K562 (cell line): ENCODE measurements around the gene RCN2. TPM values are rescaled to one million over a fixed set of nuclear protein-coding genes. Genes with fewer than 3 reads are reported as not detected.

Experiments used
- ATAC-seq: fragments of 200-7000 bp; cut with Tn5 transposase; 3 replicates; pipeline ENCODE4 v1.9.1; 2020; ENCODE audit warnings: moderate library complexity
- BruUV-seq: library from RNA; stranded (reverse); fragments of 400-500 nt; replicated peaks from 2 replicates; lab custom pipeline; 2021; lab: Mats Ljungman, UMichigan
- CTCF ChIA-PET: fragments of 300-600 bp; formaldehyde crosslinking; extraction: SDS; loops from one replicate; lab custom pipeline; 2021; ENCODE audit warnings: low intra/inter-chr PET ratio; lab: Yijun Ruan, JAX
- POLR2A ChIA-PET: fragments of 300-600, 350-650 bp; sonication (Branson Sonifier 250); formaldehyde crosslinking; extraction: SDS; loops from one replicate; lab custom pipeline; 2021; ENCODE audit warnings: antibody characterized with exemption, inconsistent platforms; lab: Yijun Ruan, JAX
- DNase-seq, 4 experiments: peaks; one replicate each; pipeline versions ENCODE4 v3.0.0 to v3.0.0-alpha.2; 2011 to 2018; ENCODE audit warnings: low spot score in 3 of 4, mixed read lengths in 3 of 4; ENCODE audit errors: extremely low read depth in 1 of 4
- FAIRE-seq: peaks from 2 replicates; lab custom pipeline; 2011; peaks lifted over from hg19 to GRCh38; lab: Jason Lieb, UNC
- H2AFZ ChIP-seq: 2 replicates; pipeline ENCODE4 v1.6.0; 2011; ENCODE audit warnings: low read depth, low read length, control low read depth, inconsistent platforms
- H3K27ac ChIP-seq: fragments of 200-600 bp; 3 replicates; pipeline ENCODE4 v1.8.0; 2011; ENCODE audit warnings: low read depth, mild to moderate bottlenecking, control low read depth, inconsistent platforms, low read length, moderate library complexity, mixed read lengths; ENCODE audit errors: extremely low read depth
- H3K27me3 ChIP-seq, 2 experiments: fragments of 300-600 bp in 1 of 2; 2 replicates in 1 of 2; 3 replicates in 1 of 2; pipeline versions ENCODE4 v1.6.0 to v1.8.0; 2011; ENCODE audit warnings: inconsistent platforms in 2 of 2, low read length in 2 of 2, mild to moderate bottlenecking in 1 of 2, mixed read lengths in 1 of 2, moderate library complexity in 1 of 2; ENCODE audit not compliant: control insufficient read depth in 2 of 2, insufficient read depth in 2 of 2
- H3K36me3 ChIP-seq: fragments of 300-600 bp; 3 replicates; pipeline ENCODE4 v1.8.0; 2011; ENCODE audit warnings: mild to moderate bottlenecking, low read length, inconsistent platforms; ENCODE audit not compliant: control insufficient read depth, insufficient read depth
- H3K4me1 ChIP-seq, 2 experiments: fragments of 200-600 bp in 1 of 2; replicated peaks in 1 of 2; 2 replicates in 1 of 2; 3 replicates in 1 of 2; pipeline versions ENCODE4 v1.5.1 to v1.8.0; 2011; ENCODE audit warnings: inconsistent platforms in 2 of 2, low read length in 2 of 2, mild to moderate bottlenecking in 1 of 2, mixed read lengths in 1 of 2, moderate library complexity in 1 of 2; ENCODE audit not compliant: control insufficient read depth in 2 of 2, insufficient read depth in 2 of 2
- H3K4me2 ChIP-seq: 2 replicates; pipeline ENCODE4 v1.6.1; 2011; ENCODE audit warnings: low read length, control low read depth, inconsistent platforms, mixed read lengths; ENCODE audit not compliant: insufficient read depth
- H3K4me3 ChIP-seq: fragments of 200-600 bp; sonication (generic), shearing (Covaris generic); 2 replicates; pipeline ENCODE4 v1.5.1; 2016; ENCODE audit warnings: control low read depth, inconsistent platforms
- H3K79me2 ChIP-seq: fragments of 200-600 bp; 3 replicates; pipeline ENCODE4 v1.8.0; 2011; ENCODE audit warnings: low read length, inconsistent platforms; ENCODE audit not compliant: control insufficient read depth, insufficient read depth
- H3K9ac ChIP-seq, 2 experiments: 2 replicates each; pipeline versions ENCODE4 v1.6.0 to v1.6.1; 2011; ENCODE audit warnings: low read depth in 2 of 2, low read length in 2 of 2, control low read depth in 1 of 2, inconsistent platforms in 1 of 2, mild to moderate bottlenecking in 1 of 2, mixed read lengths in 1 of 2; ENCODE audit not compliant: insufficient read depth in 1 of 2
- H3K9me1 ChIP-seq: one replicate; pipeline ENCODE4 v1.6.0; 2011; ENCODE audit warnings: inconsistent platforms, mild to moderate bottlenecking, low read length, moderate library complexity; ENCODE audit not compliant: control insufficient read depth, insufficient read depth
- H3K9me3 ChIP-seq: replicated peaks from 2 replicates; pipeline ENCODE4 v1.5.1; 2011; ENCODE audit warnings: low read depth, low read length, inconsistent platforms; ENCODE audit not compliant: control insufficient read depth, insufficient read depth
- H4K20me1 ChIP-seq: replicated peaks from 2 replicates; pipeline ENCODE4 v1.6.1; 2011; ENCODE audit warnings: low read length, inconsistent platforms, mixed read lengths; ENCODE audit not compliant: control insufficient read depth, insufficient read depth
- ETS1 ChIP-seq: conservative IDR thresholded peaks from 2 replicates; pipeline ENCODE4 v1.6.1; 2011; ENCODE audit warnings: low read depth, mild to moderate bottlenecking, low read length; ENCODE audit not compliant: control insufficient read depth
- THAP12 ChIP-seq: fragments of 250-450 bp; sonication (Bioruptor Pico); IDR thresholded peaks from 2 replicates; pipeline ENCODE4 v1.9.0; 2021; ENCODE audit warnings: mild to moderate bottlenecking, inconsistent platforms
- ZNF583 ChIP-seq: fragments of 250-450 bp; sonication (Bioruptor Pico); IDR thresholded peaks from 2 replicates; pipeline ENCODE4 v1.4.0; 2020
- WGBS: fragments of 100-300 bp; shearing (Covaris generic); methylation state at CpG from one replicate; pipeline ENCODE4 v1.1.6; 2016; ENCODE audit warnings: low coverage, mixed read lengths; ENCODE audit not compliant: insufficient coverage; ENCODE audit errors: missing lambda C conversion rate; 5-methylcytosine and 5-hydroxymethylcytosine counted together
- in situ Hi-C: fragments of 300-500 bp; cut with MboI; formaldehyde crosslinking; loops from 4 replicates; pipeline ENCODE4 v1.15.0; 2018; ENCODE audit warnings: inconsistent platforms, mixed read lengths
- intact Hi-C: fragments of 100-400 bp; cut with micrococcal nuclease; formaldehyde crosslinking; loops from 2 replicates; pipeline ENCODE4 v1.14.2; 2022
- polyA plus RNA-seq, 8 experiments: library from polyadenylated mRNA; depleted of rRNA in 4 of 8; stranded (reverse) in 5 of 8; unstranded in 3 of 8; fragments of >200 nt; fragmentation: Nextera tagmentation in 2 of 8; fragmentation: Illumina TruSeq in 1 of 8; extraction: Ambion mirVana in 2 of 8; extraction: Trizol in 1 of 8; gene quantifications; 2 replicates each; pipeline versions ENCODE4 v1.2.1 to v1.2.3, GENCODE V29; 2011 to 2014; ENCODE audit warnings: inconsistent platforms in 1 of 8, missing spikeins in 1 of 8
- total RNA-seq, 7 experiments: library from RNA; depleted of rRNA in 6 of 7; stranded (reverse); fragments of >200 nt in 6 of 7; fragmentation: Illumina TruSeq in 2 of 7; extraction: Trizol in 2 of 7; gene quantifications; 2 replicates each; pipeline versions ENCODE4 v1.2.1 to v1.2.3, GENCODE V29; 2011 to 2021; ENCODE audit warnings: low replicate concordance in 1 of 7

Gene RCN2
- total and polyA plus RNA-seq, 9 of the 15 experiments (the other 6 are each of a cell fraction or from before 2014, with no cell fraction given), result 20.9 to 63.6 (median 52.8) TPM

- WGBS, result 3% methylated on average over 17 of the region's 18 CpGs
- no peaks in the 10 kb centered on the region for H3K79me2 ChIP-seq
These were observed 47.2 kb downstream of the RCN2 start for GRCh38 chr15:76978522-76979330.

More at GRCh38 chr15:76978522-76979330, 47.2 kb downstream of the RCN2 start:
- Histone ChIP-seq H3K9me3 (no peaks in the 10 kb centered on the region), H3K9ac (no peak overlapping the region; a peak in 1 of 4 replicates), H3K9me1 (no peaks in the 10 kb centered on the region), H3K27ac (no peak overlapping the region), H2AFZ (no peak overlapping the region), H3K27me3 (peaks cover 18 to 46% of the 10 kb centered on the region in 2 experiments), H3K4me1 (peaks cover 0 to 8% of the 10 kb centered on the region in 2 experiments; a peak in 1 of 5 replicates), H3K4me3 (no peak overlapping the region), H3K4me2 (no peak overlapping the region), H3K36me3 (no peaks in the 10 kb centered on the region), H4K20me1 (no peaks in the 10 kb centered on the region)
- ChIA-PET POLR2A (interaction anchor here (0.6 to 1.1 kb wide), 2 partner anchors 13 to 50 kb away, joined by 3 read pairs; no protein-coding TSS in a partner anchor), CTCF (no interaction called here)
- BruUV-seq, result no TSS peak
- DNase-seq (no peak), ATAC-seq (no peak), FAIRE-seq (no peak)
- intact Hi-C loops, result no loop called here
- in situ Hi-C loops, result no loop called here
- TF ChIP-seq ETS1, result no peak
- no peak for TF ChIP-seq THAP12 (CRISPR knock-in tag)
- TF ChIP-seq ZNF583 (CRISPR knock-in tag), result peak; percentile 91; the same call in 1 of the 2 replicates
